Measurements from ENCODE around the gene GDF15. TPM values are rescaled to one million over a fixed set of nuclear protein-coding genes. Genes with fewer than 3 reads are reported as not detected.

GDF15 gene
- polyA plus RNA-seq, 1 of the 3 experiments (the other 2 are of a cell fraction): 129 TPM

DNA sequence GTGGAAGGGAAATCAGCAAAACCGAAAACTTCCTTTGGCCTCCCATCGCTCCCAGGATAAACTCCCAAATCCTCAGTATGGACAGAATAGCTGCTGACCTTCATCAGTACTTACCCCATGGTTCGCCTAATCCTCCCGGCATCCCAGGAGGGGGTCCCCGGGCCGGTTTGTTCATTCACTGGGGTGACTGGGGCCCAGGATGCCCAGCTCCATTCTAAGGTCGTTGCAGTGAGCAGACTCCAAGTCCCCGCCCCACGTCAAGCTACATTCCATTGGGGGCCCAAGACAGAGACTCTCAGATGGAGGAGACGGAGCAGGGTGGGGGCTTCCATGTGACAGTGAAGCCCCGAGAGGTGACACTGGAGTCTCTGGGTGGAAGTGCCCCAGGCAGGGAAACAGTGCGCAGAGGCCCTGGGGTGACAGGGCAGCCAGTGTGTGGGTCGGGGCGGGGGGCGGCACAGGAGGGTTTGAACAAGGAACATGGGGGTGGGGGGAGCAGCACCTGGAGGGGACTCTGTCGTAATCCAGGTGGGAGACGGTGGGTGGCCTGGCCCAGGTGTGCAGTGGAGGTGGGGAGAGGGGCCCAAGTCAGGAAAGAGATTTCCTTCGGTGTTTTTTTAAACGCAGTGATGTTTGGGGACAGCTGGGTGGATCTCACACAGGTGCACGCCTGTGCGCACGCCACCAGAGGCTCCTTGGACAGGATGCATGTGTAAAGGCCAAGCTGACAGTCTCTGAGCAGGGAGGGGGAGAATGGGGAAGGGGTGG, 38.3 kb downstream of the GDF15 start:
- CTCF ChIA-PET: interaction anchor here (0.9 to 1.5 kb wide), 4 partner anchors 8 to 173 kb away, joined by 3 to 4 read pairs (median 4); no protein-coding TSS in a partner anchor

More for the DNA sequence above, 38.3 kb downstream of the GDF15 start:
- H4K20me1 ChIP-seq (ENCODE audit: insufficient read depth): peaks cover 52% of the 10 kb centered on the region
- H3K27ac ChIP-seq (ENCODE audit: low read depth in 2 of 2, low read length in 1 of 2): no peak overlapping the region; a peak in 1 of 4 replicates
- H3K79me2 ChIP-seq (ENCODE audit: insufficient read depth): peaks cover 61% of the 10 kb centered on the region
- H3K9ac ChIP-seq: no peak overlapping the region
- peaks cover 17 to 45% of the 10 kb centered on the region in 2 experiments; a peak in 2 of 4 replicates for H3K4me1 ChIP-seq (ENCODE audit: control insufficient read depth in 1 of 2, insufficient read depth in 2 of 2, low read depth in 1 of 2, low read length in 1 of 2)
- H3K27me3 ChIP-seq (ENCODE audit: insufficient read depth): no peaks in the 10 kb centered on the region
- H3K9me3 ChIP-seq: no peaks in the 10 kb centered on the region
- no peaks in the 10 kb centered on the region for H3K9me2 ChIP-seq
- 96% methylated on average over 16 of the region's 22 CpGs for WGBS (ENCODE audit: low lambda C conversion rate)
- H3K4me2 ChIP-seq: no peak overlapping the region
- no peak overlapping the region for H2AFZ ChIP-seq (ENCODE audit: low read depth)
- H3K36me3 ChIP-seq (replicated peaks in 1 of 2; ENCODE audit: control insufficient read depth in 1 of 2, insufficient read depth in 2 of 2, low read length in 1 of 2): peaks cover 0 to 5% of the 10 kb centered on the region in 2 experiments
- H3F3A ChIP-seq (replicated peaks; ENCODE audit: insufficient read depth): no peaks in the 10 kb centered on the region
- H3K4me3 ChIP-seq (ENCODE audit: low read depth in 2 of 2, low read length in 1 of 2): no peak overlapping the region
- no peak for DNase-seq
- TF ChIP-seq FOXJ3 (CRISPR knock-in tag; IDR thresholded peaks at IDR 0.05): no peak
- no peak for TF ChIP-seq RAD21 (IDR thresholded peaks at IDR 0.05; ENCODE audit: low read length)
- no peak for TF ChIP-seq JUND (IDR thresholded peaks at IDR 0.05)
- TF ChIP-seq TAF1 (IDR thresholded peaks at IDR 0.05; ENCODE audit: borderline replicate concordance, low read depth, low read length): no peak
- no peak for TF ChIP-seq MXI1 (IDR thresholded peaks at IDR 0.05; ENCODE audit: low read depth, low read length)
- TF ChIP-seq, protein P1, sequence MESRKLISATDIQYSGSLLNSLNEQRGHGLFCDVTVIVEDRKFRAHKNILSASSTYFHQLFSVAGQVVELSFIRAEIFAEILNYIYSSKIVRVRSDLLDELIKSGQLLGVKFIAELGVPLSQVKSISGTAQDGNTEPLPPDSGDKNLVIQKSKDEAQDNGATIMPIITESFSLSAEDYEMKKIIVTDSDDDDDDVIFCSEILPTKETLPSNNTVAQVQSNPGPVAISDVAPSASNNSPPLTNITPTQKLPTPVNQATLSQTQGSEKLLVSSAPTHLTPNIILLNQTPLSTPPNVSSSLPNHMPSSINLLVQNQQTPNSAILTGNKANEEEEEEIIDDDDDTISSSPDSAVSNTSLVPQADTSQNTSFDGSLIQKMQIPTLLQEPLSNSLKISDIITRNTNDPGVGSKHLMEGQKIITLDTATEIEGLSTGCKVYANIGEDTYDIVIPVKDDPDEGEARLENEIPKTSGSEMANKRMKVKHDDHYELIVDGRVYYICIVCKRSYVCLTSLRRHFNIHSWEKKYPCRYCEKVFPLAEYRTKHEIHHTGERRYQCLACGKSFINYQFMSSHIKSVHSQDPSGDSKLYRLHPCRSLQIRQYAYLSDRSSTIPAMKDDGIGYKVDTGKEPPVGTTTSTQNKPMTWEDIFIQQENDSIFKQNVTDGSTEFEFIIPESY (IDR thresholded peaks at IDR 0.05; ENCODE audit: borderline replicate concordance, low read depth): no peak
- no peak for TF ChIP-seq MEF2A (IDR thresholded peaks at IDR 0.05; ENCODE audit: borderline replicate concordance, low read depth)
- TF ChIP-seq RXRA (IDR thresholded peaks at IDR 0.05; ENCODE audit: borderline replicate concordance, low read depth): no peak
- TF ChIP-seq RFX5 (IDR thresholded peaks at IDR 0.05; ENCODE audit: low read length): no peak
- TF ChIP-seq, protein P2, sequence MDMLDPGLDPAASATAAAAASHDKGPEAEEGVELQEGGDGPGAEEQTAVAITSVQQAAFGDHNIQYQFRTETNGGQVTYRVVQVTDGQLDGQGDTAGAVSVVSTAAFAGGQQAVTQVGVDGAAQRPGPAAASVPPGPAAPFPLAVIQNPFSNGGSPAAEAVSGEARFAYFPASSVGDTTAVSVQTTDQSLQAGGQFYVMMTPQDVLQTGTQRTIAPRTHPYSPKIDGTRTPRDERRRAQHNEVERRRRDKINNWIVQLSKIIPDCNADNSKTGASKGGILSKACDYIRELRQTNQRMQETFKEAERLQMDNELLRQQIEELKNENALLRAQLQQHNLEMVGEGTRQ (IDR thresholded peaks at IDR 0.05; ENCODE audit: borderline replicate concordance, low read depth, low read length): no peak
- TF ChIP-seq NFIC (IDR thresholded peaks at IDR 0.05; ENCODE audit: borderline replicate concordance): no peak
- TF ChIP-seq, protein P3, sequence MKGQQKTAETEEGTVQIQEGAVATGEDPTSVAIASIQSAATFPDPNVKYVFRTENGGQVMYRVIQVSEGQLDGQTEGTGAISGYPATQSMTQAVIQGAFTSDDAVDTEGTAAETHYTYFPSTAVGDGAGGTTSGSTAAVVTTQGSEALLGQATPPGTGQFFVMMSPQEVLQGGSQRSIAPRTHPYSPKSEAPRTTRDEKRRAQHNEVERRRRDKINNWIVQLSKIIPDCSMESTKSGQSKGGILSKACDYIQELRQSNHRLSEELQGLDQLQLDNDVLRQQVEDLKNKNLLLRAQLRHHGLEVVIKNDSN (IDR thresholded peaks at IDR 0.05; ENCODE audit: borderline replicate concordance, low read depth): no peak
- TF ChIP-seq, protein P4, sequence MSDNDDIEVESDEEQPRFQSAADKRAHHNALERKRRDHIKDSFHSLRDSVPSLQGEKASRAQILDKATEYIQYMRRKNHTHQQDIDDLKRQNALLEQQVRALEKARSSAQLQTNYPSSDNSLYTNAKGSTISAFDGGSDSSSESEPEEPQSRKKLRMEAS (IDR thresholded peaks at IDR 0.05; ENCODE audit: low read depth): no peak
- TF ChIP-seq GABPA (IDR thresholded peaks at IDR 0.05; ENCODE audit: low read depth): no peak
- TF ChIP-seq, protein P5, sequence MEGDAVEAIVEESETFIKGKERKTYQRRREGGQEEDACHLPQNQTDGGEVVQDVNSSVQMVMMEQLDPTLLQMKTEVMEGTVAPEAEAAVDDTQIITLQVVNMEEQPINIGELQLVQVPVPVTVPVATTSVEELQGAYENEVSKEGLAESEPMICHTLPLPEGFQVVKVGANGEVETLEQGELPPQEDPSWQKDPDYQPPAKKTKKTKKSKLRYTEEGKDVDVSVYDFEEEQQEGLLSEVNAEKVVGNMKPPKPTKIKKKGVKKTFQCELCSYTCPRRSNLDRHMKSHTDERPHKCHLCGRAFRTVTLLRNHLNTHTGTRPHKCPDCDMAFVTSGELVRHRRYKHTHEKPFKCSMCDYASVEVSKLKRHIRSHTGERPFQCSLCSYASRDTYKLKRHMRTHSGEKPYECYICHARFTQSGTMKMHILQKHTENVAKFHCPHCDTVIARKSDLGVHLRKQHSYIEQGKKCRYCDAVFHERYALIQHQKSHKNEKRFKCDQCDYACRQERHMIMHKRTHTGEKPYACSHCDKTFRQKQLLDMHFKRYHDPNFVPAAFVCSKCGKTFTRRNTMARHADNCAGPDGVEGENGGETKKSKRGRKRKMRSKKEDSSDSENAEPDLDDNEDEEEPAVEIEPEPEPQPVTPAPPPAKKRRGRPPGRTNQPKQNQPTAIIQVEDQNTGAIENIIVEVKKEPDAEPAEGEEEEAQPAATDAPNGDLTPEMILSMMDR (IDR thresholded peaks at IDR 0.05): no peak
- POLR2A ChIA-PET: interaction anchor here (1.2 kb wide), 1 partner anchor 143 kb away, joined by 3 read pairs; the partner anchor contains the start of gene JUND
